Ramos (cell line): ENCODE data around the gene TARS2.

Experiments
- in situ Hi-C: fragments of 300-500 bp; cut with MboI; formaldehyde crosslinking; loops from one replicate; pipeline ENCODE4 v1.14.3; 2022; ENCODE audit warnings: low sequenced_read_pairs; ENCODE audit not compliant: unreplicated experiment

TARS2 gene, protein sequence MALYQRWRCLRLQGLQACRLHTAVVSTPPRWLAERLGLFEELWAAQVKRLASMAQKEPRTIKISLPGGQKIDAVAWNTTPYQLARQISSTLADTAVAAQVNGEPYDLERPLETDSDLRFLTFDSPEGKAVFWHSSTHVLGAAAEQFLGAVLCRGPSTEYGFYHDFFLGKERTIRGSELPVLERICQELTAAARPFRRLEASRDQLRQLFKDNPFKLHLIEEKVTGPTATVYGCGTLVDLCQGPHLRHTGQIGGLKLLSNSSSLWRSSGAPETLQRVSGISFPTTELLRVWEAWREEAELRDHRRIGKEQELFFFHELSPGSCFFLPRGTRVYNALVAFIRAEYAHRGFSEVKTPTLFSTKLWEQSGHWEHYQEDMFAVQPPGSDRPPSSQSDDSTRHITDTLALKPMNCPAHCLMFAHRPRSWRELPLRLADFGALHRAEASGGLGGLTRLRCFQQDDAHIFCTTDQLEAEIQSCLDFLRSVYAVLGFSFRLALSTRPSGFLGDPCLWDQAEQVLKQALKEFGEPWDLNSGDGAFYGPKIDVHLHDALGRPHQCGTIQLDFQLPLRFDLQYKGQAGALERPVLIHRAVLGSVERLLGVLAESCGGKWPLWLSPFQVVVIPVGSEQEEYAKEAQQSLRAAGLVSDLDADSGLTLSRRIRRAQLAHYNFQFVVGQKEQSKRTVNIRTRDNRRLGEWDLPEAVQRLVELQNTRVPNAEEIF

DNA sequence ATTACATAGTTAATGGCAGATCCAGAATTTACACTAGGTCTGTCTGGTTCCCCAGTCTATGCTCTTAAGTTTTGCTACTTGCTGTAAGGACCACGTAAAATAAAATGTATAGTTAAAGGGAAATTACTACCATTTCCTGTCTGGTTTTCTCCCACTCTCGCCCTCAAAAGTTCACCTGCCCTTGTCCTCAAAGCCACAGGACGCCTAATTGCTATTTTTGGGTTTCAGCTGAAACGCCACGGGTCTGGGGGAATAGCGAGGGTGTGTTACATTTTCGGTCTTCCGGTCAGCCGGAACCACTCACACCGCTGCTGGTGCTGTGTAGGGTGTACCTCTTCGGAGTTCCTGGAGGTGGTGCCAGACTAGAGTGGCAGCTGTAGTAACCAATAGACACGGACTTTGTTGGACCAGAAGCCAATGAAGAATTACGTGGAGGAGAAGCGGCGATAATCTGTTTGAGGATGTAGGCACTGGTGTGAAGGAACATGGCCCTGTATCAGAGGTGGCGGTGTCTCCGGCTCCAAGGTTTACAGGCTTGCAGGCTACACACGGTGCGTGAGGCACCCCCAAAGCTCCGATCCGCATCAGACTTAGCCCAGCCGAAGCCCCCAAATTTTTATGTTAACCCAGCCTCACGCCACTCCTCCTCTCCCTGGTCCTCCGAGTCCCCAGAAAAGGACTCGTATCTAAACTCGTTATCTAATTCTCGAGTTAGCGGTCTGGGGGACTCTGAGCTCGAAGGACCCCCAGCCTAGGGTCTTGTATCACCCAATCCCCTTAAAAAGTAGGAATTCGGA, at the start of gene TARS2:
Gene TARS2, plus strand, starts transcription at position 454 of the 797 bp plus-strand sequence. Its CDS starts 32 bp downstream, at position 486.
- in situ Hi-C loops = no loop called here

DNA sequence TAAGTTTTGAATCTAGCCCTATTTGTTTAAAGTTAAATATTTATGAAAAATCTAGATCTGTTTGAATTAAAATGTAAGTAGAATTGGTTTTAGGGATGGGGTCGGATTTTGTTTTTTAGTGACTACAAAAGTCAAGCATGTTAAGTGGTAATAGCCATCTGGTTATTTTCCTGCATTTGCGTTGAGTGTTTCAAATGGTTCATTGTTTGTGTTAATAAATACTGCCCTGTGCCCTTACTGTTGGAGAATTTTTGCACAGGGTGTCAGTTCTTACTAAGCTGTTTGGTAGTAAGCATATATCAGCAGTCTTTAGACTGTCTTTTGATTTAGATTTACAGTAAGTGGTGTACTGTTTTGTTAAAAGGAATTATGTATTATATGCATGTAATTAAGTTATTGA, 46.1 kb upstream of the TARS2 start:
- in situ Hi-C loops = no loop called here

DNA sequence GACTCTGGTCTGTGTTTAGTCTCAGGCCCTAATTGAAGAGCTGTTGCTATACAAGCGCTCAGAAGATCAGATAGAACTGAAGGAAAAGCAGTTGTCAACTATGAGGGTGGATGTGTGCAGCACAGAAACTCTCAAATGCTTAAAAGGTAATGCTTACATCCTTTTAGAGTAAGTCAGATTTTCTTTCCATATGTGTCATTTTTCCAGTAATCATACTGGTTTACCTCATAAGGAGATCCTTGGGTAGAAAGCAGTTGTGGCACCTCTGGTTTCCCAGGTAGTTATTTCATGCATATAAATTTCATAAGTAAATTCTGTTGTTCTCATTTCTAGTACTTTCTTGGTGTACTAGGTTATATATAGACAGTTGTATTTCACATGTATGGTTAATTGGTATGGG, 43.0 kb upstream of the TARS2 start:
- in situ Hi-C loops = no loop called here

DNA sequence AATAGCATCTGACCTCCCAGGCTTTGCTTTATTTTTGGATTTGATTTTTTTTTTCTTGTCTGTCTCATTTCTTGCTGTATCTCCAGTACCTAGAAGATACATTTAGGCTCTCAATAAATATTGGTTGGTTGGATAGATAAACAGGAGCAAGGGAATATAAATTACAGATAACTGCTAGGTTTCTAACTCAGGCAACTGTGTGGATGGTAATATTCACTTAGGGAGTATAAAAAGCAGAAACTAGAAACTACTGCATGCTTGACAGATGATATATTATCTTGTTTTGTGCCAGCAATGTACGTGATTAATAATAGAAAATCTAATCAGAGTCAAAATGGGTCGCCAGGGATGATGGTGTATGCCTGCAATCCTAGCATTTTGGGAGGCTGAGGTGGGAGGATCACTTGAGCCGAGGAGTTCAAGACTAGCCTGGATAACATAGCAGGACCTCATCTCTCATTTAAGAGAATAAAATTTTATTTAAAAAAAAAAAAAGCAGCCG, 31.0 kb upstream of the TARS2 start:
- in situ Hi-C loops = no loop called here

DNA sequence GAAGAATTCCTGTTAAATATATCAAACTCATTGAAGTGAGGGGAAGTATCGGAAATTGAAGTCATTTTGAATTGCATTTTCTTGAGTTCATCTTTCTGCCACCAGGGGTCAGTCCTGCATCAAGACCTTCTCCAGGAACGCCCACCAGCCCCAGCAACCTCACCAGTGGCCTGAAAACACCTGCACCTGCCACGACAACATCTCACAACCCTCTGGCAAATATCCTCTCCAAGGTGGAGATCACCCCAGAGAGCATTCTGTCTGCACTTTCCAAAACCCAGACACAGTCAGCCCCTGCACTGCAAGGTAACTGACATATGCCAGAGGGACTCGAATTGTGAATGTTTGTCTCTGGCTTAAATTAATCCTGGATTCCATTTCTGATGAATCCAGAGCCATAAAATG, 22.8 kb upstream of the TARS2 start:
- in situ Hi-C loops = loop anchor here (5.0 kb wide), 1 partner anchor 68 kb away; no protein-coding TSS in a partner anchor

DNA sequence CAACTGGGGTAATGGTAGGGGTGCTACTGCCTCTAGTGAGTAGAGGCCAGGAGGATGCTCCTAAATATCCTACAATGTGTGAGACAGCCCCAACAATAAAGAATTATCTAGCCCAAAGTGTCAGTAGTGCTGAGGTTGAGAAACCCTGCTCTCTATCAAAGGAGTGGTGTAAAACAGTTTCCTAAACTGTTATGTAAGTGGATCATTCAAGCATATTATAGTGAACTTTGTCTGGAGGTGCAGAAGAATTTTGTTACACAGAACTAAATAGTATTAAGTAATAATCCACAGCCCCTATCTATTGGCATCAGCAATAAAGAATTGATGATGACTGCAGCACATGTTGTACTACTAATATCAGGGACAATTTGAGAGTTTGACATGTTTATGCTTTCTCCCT, 20.3 kb upstream of the TARS2 start:
- in situ Hi-C loops = no loop called here

DNA sequence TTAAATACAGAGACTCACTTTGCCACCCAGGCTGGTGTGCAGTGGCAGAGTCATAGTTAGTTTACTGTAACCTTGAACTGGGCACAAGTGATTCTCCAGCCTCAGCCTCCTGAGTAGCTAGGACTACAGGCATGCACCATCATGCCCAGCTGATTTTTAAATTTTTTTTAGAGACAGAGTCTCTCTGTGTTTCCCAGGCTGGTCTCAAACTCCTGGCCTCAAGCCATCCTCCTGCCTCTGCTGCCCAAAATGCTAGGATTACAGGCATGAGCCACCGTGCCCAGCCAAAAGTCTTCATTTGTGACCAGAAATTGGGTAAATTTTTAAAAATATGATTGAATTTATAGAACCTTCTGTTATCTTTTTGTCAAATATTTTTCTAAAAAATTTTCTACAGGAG, 17.9 kb upstream of the TARS2 start:
- in situ Hi-C loops = no loop called here

DNA sequence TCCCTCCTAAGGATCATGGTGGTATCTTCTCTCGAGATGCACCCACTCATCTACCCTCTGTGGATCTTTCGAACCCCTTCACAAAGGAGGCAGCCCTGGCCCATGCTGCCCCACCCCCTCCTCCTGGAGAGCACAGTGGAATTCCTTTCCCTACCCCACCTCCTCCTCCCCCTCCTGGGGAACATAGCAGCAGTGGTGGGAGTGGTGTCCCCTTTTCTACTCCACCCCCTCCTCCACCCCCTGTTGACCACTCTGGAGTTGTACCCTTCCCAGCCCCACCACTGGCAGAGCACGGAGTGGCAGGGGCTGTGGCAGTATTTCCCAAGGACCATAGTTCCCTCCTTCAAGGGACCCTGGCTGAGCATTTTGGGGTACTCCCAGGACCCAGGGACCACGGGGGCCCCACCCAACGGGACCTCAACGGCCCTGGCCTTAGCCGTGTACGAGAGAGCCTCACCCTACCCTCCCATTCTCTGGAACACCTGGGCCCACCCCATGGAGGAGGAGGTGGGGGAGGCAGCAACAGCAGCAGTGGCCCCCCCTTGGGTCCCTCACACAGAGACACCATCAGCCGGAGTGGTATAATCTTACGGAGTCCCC, 14.5 kb upstream of the TARS2 start:
- in situ Hi-C loops = no loop called here

DNA sequence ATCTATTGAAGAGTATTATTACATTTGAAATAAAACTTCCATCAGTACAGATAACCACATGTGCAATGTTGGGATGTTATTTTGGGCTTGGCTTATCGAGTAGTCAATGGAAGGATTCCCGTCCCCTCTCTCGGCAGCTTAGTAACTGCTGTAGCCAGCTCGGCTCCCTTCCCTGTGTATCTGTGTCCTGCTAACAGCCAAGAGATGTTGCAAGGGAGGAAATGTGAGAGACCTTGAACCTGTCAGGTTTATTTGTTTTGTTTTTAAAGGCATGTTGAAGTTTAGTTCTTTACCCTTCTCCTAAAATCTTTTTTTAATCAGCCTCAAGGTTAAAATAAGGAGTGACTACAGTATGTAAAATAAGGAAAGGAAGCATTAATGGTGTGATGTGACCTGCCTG, 13.6 kb upstream of the TARS2 start:
- in situ Hi-C loops = no loop called here

DNA sequence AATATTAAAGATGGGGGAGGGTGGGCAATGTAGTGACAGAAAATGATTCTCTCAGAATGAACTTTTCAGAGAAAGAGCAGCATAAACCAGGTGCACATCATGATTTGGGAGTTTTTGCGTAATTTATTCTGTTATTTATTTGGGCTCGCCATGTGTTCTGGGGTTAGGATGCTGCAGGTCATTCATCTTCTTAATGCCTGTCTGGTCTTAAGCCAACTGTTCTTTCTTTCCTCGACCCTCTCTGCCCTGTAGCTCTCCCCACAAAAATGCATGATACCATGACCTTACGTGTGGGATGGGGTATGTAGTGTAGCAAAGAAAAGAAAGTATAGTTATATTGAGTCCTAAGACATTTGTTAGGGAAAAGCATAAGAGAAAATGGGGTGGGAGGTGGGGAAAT, 12.3 kb upstream of the TARS2 start:
- in situ Hi-C loops = no loop called here

DNA sequence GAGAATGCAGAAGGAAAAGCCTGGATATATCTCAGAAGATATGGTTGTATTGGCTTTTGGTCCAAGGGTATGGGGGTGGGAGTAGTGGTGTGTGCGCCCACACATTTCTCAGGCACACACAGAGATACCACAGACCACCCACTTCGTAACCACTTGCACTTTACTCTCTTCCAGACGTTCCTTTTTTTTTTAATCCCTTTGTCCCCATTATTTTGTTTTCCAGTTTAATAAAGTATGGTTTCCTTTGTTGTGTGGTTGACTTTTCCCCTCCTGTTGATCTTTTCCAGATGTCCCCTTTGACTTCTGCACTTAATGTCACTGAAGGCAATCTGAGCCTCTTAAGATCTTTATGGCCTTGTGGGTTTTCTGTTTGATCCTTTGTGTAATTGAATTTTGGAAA, 10.5 kb upstream of the TARS2 start:
- in situ Hi-C loops = no loop called here

DNA sequence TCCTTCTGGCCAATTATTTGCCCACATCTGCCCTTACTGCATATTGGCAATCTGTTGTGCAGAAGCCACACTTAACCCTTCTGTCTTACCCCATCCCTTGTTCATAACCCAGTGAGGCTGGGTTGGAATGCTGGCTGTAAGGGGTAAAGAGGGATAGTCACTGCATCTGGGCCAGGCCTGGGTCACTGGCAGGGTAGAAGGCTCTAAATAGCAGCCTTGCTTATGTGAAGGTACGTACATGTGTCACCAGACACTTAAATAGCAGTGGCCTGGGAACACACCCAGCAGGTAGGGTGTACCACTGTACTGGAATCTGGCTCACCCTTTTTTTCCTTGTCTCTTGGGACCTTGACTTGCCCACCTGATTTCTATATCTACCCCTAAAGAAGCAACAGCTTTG, 9.9 kb upstream of the TARS2 start:
- in situ Hi-C loops = no loop called here

DNA sequence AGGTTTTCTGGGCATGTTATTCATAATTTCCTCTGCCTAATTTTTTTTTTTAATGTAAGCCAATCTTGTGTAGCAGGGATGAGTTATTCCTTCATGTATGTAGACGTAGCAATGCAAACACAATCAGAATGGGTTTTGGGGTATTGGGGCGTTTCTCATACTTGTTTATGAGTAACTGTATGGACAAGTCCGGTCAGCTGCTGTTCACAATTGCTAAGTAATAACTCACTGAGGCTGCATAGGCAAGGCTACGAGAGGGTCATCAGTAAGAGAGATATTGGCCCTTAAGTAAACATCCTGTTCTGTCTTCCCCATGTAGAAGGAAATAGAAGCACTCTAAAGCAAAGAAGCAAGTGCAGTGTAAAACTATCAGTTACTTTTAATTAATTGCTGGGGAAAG, 9.5 kb upstream of the TARS2 start:
- in situ Hi-C loops = no loop called here

DNA sequence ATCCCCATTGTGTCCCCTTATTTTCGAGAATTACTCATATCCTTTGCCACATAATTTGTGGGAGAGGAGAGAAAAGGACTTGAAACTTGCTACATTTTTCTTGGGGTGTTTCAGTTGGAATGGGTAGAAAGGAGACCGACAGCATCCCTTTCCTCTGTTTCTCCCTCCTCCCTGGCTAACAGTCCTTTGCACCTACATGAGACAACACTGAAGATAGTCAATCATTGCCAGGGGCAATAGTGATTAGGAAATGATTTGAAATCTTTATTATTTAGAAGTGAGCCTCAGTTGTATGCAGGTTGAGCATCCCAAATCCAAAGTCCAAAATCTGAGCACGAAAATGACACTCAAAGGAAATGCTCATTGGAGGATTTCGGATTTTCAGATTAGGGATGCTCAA, 7.8 kb upstream of the TARS2 start:
- in situ Hi-C loops = no loop called here

DNA sequence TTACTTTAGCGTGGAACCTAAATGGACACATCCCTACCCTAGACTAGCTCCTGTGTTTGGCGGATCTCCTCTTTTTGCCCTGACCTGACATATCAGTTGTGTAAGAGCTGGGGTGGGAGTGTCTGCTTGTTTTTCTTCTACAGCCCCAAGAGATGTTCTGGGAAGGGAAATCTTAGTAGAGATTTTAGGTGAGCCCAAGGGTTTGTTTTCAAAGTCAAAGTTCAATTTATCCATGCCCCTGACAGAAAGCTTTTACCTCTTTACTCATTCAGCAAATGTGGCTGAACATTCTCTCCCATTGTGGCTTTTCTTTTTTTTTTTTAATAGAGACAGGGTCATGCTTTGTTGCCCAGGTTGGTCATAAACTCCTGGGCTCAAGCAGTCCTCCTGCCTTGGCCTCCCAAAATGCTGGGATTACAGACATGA, 7.3 kb upstream of the TARS2 start:
- in situ Hi-C loops = no loop called here

DNA sequence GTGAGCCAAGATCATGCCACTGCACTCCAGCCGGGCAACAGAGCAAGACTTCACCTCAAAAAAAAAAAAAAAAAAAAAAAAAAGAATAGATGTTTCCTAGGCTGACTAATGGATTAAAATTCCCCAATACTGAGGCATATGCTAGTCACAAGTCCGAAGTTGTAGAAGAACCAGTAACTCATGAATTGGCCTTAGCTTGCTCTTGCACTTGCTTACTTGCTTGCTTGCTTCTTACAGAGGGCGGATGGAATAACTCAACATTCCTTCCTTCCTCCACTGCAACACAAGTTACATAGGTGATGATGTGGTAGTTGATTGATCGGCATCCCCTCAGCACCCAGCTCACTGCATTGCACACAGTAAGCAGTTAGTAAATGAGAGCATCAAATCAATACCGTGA, 2.8 kb upstream of the TARS2 start:
- in situ Hi-C loops = no loop called here

DNA sequence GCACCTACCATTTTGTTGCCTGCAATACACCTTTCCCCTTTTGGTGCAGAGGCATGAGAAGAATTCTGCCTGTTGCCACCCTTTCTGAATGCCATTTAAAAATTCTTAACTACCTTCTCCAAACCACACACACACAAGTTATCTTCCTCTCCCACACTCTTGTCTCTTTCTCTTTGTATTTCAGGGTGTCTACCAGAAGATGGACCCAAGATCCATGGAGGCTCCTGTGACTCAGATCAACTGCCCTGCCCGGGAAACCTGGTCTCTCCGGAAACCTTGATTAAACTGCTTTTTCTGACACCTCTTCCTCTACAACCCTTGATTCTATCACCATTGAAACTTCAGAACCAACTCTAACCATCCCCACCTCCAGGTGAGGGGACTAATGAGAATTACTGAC, 2.4 kb upstream of the TARS2 start:
- in situ Hi-C loops = no loop called here

DNA sequence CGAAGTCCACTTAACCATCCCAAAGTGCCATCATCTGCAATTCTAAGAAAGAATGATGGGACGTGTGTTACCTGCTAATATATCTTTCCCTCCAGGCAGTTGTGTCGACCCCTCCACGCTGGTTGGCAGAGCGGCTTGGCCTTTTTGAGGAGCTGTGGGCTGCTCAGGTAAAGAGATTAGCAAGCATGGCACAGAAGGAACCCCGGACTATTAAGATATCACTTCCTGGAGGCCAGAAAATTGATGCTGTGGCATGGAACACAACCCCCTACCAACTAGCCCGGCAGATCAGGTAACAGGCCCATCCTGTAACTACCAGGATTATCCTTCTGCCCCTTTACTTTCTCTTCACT, 520 bp downstream of the TARS2 start:
- in situ Hi-C loops = no loop called here

DNA sequence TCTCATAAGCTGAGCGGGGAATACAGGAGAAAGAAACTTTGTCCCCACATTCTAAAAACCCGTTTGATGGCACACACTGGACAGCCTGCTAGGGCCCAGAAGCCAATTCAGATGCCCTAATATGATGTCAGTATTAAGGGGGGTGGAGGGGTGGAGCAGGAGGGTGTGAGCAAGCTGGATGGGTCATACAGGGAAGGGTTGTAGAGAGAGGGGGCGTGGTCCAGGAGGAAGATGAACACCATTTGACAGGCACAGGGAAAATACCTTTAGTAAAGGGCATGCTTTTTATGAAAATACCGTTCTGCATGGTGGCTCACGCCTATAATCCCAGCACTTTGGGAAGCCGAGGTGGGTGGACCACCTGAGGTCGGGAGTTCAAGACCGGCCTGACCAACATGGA, 6.0 kb downstream of the TARS2 start:
- in situ Hi-C loops = no loop called here

DNA sequence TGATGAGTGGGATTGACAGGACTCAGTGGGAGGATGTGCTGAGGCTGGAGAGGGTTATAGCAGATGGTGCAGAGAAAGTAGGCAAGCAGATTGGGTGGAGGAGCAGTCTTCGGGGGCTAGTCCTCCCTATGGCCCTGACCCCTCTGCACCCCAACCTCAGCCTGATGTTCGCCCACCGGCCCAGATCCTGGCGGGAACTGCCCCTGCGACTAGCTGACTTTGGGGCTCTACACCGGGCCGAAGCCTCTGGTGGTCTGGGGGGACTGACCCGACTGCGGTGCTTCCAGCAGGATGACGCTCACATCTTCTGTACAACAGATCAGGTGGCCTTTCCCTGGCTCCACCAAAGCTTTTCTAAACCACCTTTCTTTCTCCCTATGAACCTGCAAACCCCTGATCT, 11.1 kb downstream of the TARS2 start:
- in situ Hi-C loops = no loop called here
